SHP77 (cell line): ENCODE results near the gene FRZB.
A peak's percentile ranks its signal among the peaks of the same experiment; 100 is the strongest.

Experiments
- DNase-seq, 2 experiments: peaks; one replicate each; lab custom pipeline; 2025; lab: John Stamatoyannopoulos, UW

FRZB gene

GRCh38 chr2:182834293-182834692 lies 32.1 kb downstream of the FRZB start:
- no peak for DNase-seq

GRCh38 chr2:182833084-182833854 lies 33.2 kb downstream of the FRZB start:
- DNase-seq, result no peak

GRCh38 chr2:182831921-182832320 lies 34.5 kb downstream of the FRZB start:
- DNase-seq, result no peak

GRCh38 chr2:182831101-182831500 lies 35.3 kb downstream of the FRZB start:
- no peak for DNase-seq

- DNase-seq, result no peak
Measured at GRCh38 chr2:182827182-182827879, 39.1 kb downstream of the FRZB start.

GRCh38 chr2:182826496-182826895 lies 39.9 kb downstream of the FRZB start:
- DNase-seq, result no peak

GRCh38 chr2:182826064-182826463 lies 40.4 kb downstream of the FRZB start:
- no peak for DNase-seq

GRCh38 chr2:182824767-182825158 lies 41.7 kb downstream of the FRZB start:
- peak; percentile 16 to 42 for DNase-seq

- DNase-seq, result peak in 1 of 2 experiments; percentile 50
Measured at GRCh38 chr2:182824056-182824766, 42.2 kb downstream of the FRZB start.

- no peak for DNase-seq
Measured at GRCh38 chr2:182822733-182823132, 43.7 kb downstream of the FRZB start.

- DNase-seq, result no peak
Measured at GRCh38 chr2:182821182-182821581, 45.3 kb downstream of the FRZB start.

GRCh38 chr2:182819412-182819811 lies 47.0 kb downstream of the FRZB start:
- no peak for DNase-seq

GRCh38 chr2:182818925-182819324 lies 47.5 kb downstream of the FRZB start:
- DNase-seq, result peak; percentile 15 to 24

- no peak for DNase-seq
Measured at GRCh38 chr2:182818501-182818900, 47.9 kb downstream of the FRZB start.

- no peak for DNase-seq
Measured at GRCh38 chr2:182817558-182817957, 48.9 kb downstream of the FRZB start.

GRCh38 chr2:182816866-182817265 lies 49.6 kb downstream of the FRZB start:
- DNase-seq, result no peak

- no peak for DNase-seq
Measured at GRCh38 chr2:182814804-182815203, 51.6 kb downstream of the FRZB start.

GRCh38 chr2:182814380-182814779 lies 52.1 kb downstream of the FRZB start:
- DNase-seq, result no peak

- no peak for DNase-seq
Measured at GRCh38 chr2:182810087-182810486, 56.4 kb downstream of the FRZB start.

GRCh38 chr2:182807319-182807718 lies 59.1 kb downstream of the FRZB start:
- no peak for DNase-seq

- no peak for DNase-seq
Measured at GRCh38 chr2:182804128-182804527, 62.3 kb downstream of the FRZB start.

GRCh38 chr2:182798736-182799135 lies 67.7 kb downstream of the FRZB start:
- DNase-seq, result no peak

GRCh38 chr2:182792441-182792840 lies 74.0 kb downstream of the FRZB start:
- no peak for DNase-seq
